ENCODE measurements around the gene POTEJ.
"Not testable (repeated sequence)": the region's sequence is repeated elsewhere in the genome, so short reads cannot be mapped to it uniquely, and the experiment has no call there.

GRCh38 chr2:130581491-130581890 lies 29.7 kb upstream of the POTEJ start:
- TF ChIP-seq FOXA1 (IDR thresholded peaks at IDR 0.05); ZBTB33 (IDR thresholded peaks at IDR 0.05); CTCF (IDR thresholded peaks at IDR 0.05; ENCODE audit: low read depth, low read length, missing input control); EGR1 (IDR thresholded peaks at IDR 0.05; ENCODE audit: low read depth in 2 of 2); ATF3 (IDR thresholded peaks at IDR 0.05); YY1 (IDR thresholded peaks at IDR 0.05); RAD21 (IDR thresholded peaks at IDR 0.05); SP1 (IDR thresholded peaks at IDR 0.05); REST (IDR thresholded peaks at IDR 0.05); TAF1 (conservative IDR thresholded peaks at IDR 0.05); JUND (IDR thresholded peaks at IDR 0.05): not testable (repeated sequence)

Data from liver (tissue), 3 donors.